Measurements from ENCODE around the gene GRID1.

The GRID1 gene

DNA sequence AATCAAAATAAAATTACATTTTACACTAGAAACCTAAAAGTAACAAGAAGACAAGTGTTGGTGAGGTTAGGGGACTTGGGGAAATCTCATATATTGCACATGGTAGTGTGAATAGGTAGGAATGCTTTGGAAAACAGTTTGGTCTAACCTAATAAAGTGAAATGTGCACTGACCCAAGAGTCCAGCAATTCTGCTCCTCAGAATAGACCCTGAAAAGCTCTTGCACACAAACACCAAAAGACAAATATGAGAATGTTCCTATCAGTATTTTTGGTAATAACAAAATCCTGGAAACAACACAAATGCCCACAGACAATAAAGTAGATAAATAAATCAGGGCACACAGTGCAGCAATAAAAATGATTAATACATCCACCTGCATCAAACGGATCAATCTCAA is 165.7 kb downstream of the GRID1 start:
- no peak for TF ChIP-seq ZFX (IDR thresholded peaks at IDR 0.05; ENCODE audit: borderline replicate concordance)
- TF ChIP-seq, protein P1, sequence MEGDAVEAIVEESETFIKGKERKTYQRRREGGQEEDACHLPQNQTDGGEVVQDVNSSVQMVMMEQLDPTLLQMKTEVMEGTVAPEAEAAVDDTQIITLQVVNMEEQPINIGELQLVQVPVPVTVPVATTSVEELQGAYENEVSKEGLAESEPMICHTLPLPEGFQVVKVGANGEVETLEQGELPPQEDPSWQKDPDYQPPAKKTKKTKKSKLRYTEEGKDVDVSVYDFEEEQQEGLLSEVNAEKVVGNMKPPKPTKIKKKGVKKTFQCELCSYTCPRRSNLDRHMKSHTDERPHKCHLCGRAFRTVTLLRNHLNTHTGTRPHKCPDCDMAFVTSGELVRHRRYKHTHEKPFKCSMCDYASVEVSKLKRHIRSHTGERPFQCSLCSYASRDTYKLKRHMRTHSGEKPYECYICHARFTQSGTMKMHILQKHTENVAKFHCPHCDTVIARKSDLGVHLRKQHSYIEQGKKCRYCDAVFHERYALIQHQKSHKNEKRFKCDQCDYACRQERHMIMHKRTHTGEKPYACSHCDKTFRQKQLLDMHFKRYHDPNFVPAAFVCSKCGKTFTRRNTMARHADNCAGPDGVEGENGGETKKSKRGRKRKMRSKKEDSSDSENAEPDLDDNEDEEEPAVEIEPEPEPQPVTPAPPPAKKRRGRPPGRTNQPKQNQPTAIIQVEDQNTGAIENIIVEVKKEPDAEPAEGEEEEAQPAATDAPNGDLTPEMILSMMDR (IDR thresholded peaks at IDR 0.05), result no peak
- H3K27ac ChIP-seq, result no peak overlapping the region

DNA sequence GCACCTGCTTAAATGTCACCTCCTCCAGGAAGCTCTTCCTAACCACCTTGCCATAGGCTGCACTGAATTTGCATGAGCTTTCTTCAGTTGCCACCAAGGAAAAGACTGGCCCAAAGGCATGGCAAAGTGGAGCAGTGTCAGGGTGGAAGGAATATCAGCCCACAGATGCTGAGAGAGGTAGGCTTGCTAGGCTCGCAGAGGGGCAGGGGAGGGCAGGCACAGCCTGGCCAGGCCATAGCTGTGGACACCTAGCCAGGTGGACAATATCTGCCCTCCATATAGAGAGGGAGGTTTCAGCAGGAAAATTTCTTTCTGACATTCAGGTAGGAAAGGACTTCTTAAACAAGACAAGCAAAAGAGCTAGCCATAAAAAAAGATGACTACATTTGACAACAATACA is 166.3 kb downstream of the GRID1 start:
- H3K27ac ChIP-seq, result no peak overlapping the region
- TF ChIP-seq, protein P1 (IDR thresholded peaks at IDR 0.05), result no peak

DNA sequence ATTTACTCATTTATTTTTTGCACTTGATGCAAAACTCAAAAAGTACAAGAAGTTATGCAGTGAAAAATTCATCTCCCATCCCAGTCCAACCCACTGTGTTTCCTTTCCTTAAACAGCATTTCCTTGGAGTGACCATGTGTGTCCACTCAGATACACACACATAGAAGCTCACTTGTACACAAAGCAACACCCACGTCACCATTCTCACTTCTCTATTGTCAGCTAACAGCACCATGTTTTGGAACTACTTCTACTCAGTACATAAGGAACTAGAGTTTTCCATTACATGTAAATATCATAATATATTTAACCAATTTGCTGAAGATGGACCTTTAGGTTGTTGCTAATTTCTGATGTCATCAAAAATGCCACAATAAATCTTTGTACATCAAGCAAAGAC is 167.6 kb downstream of the GRID1 start:
- no peak overlapping the region for H3K27ac ChIP-seq
- no peak for TF ChIP-seq ZFX (IDR thresholded peaks at IDR 0.05; ENCODE audit: borderline replicate concordance)
- TF ChIP-seq, protein P1 (IDR thresholded peaks at IDR 0.05), result no peak

DNA sequence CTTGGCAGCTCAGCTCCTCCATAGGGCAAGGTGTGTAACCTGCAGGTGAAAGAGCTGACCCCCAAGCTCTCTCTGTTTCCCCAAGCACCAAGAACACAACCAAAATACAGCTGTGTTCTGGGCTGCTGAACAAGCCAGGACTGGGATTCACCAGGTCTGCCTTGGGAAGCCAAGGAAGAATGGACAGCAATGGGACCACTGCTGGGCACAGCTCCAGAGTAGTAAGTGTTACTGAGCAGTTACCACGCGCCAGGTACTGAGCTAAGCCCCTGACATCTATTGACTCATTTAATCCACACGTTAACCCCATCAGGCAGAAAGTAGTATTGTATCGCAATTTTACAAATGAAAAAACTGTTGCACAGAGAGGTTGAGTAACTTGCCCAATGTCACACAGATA is 168.3 kb downstream of the GRID1 start:
- H3K27ac ChIP-seq, result no peak overlapping the region
- TF ChIP-seq, protein P1 (IDR thresholded peaks at IDR 0.05), result no peak
- TF ChIP-seq ZFX (IDR thresholded peaks at IDR 0.05; ENCODE audit: borderline replicate concordance), result no peak

DNA sequence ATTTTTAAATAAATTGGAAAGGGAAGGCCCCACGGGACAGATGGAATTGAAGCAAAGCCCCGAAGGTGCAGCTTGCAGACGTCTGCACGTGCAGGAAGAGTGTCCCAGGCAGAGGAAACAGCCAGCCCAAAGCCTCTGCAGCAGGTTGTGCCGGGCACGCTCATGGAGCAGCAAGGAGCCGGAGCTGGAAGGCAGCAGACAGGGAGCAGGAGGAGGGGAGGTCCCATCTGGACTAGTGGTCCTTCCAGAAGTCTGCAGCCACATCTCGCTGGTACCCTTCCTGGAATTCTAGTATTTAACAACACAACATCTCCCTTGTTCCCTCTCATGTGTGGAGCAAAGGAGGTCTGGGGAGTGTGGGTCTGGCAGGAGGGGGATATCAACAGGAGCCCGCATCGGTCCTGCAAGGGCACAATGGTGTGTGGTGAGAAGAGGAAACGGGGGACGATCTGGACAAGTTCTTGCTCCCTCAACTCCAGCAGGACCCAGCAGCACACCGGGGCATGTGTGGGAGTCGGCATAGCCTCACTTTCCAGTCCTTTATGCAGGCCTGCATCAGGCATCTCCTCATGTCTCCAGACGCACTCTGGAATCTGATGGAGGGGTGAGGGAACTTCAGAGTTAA is 169.3 kb downstream of the GRID1 start:
- TF ChIP-seq, protein P1 (IDR thresholded peaks at IDR 0.05), result no peak
- TF ChIP-seq ZFX (IDR thresholded peaks at IDR 0.05; ENCODE audit: borderline replicate concordance), result no peak
- H3K27ac ChIP-seq, result no peak overlapping the region

DNA sequence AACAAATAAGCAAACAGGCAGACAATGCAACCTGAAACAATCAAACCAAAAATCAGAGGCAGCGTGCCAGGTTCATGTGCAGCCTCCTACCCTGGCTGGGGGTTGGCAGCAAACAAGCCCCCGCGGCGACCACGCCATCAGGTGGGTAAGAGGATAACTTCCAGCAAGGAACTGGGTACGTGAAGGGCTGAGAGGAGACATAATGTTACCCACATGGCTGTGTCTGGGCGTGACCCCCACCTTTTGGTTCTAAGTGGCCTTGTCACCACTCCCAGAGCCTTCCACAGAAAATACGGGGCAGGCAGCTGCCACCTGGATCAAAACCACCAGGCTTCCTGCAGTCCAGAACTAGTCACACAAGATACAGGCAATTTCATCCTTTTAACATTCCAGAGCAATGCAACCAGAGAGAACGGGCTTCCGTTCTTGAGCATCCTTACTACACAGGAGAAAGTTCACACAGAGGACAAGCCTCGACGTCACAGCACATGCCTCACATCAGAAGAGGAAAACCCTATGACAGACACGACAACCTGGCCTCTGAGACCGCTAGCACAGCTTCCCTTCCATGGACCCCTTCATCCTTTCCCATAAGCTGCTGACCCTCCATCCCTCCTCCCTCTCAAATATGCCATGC is 171.0 kb downstream of the GRID1 start:
- TF ChIP-seq, protein P1 (IDR thresholded peaks at IDR 0.05), result no peak
- no peak for TF ChIP-seq ZFX (IDR thresholded peaks at IDR 0.05; ENCODE audit: borderline replicate concordance)
- H3K27ac ChIP-seq, result no peak overlapping the region

DNA sequence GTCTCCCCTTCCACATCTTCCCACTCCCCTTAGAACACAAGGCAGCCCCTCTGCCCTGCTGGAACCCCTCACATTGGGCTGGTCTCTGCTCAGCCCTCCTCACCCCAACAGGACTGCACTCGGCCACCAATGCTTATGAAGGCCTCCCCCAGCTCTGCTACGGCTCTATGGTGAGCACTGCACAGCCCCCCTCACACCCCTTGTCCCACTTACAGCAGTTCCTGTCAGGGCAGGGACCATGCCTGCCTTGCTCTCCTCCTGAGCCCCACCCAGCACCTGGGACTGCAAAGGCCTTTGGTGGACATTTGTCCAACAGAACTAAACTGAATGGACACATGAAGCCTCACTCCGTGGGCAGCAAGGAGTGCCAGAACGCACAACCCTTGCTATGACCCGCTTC is 171.9 kb downstream of the GRID1 start:
- H3K27ac ChIP-seq, result no peak overlapping the region
- TF ChIP-seq ZFX (IDR thresholded peaks at IDR 0.05; ENCODE audit: borderline replicate concordance), result no peak
- TF ChIP-seq, protein P1 (IDR thresholded peaks at IDR 0.05), result no peak

Data from 22Rv1 (cell line).